Right lung (tissue), 5 donors: ENCODE measurements around the gene HNMT. TPM values are rescaled to one million over a fixed set of nuclear protein-coding genes. Genes with fewer than 3 reads are reported as not detected.

Experiments
- DNase-seq, 2 donors: peaks; one replicate each; pipeline ENCODE4 v3.0.0-alpha.2; 2013
- polyA plus RNA-seq, 5 donors: library from polyadenylated mRNA; unstranded; fragments of 120-200 nt; gene quantifications; one replicate each; pipeline versions ENCODE4 v1.2.1 to v1.2.3, GENCODE V29; 2013; ENCODE audit warnings: inconsistent platforms in 1 of 5, low replicate concordance in 1 of 5; ENCODE audit not compliant: insufficient read length in 5 of 5, insufficient read depth in 1 of 5

Gene HNMT
- polyA plus RNA-seq, 5 donors = 58.8 to 114 (median 84.2) TPM

DNA sequence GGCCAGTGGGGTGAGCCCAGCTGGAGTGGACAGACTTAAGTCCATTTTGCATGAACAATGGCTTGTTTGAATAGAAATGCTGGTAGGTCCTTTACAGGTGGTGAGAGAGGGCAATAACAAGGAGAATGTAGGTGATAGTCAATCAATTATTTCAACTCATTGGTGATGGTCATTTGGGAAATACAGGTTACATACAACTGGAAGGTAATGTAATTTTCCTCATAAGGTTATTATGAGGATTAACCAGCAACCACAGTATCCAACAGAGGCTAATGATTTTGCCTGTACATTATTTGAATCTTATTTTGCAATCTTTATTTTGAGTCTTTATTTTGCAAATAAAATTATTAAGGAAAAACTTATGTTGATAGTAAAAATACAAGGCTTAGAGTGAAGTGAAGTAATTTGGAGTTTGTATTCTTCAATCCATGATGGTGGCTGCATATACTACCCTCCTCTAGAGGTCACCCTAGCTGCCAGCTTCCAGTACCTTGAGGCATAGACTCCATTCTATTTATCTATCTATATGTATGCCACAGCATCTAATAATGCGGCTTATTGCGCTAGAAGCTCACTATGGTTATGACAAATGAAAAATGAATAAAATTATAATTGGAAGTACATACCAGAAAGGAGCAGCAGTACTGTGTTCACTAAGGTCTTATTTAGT is 20.5 kb upstream of the HNMT start:
- DNase-seq = no peak

- no peak for DNase-seq
These were observed 19.6 kb upstream of the HNMT start for GRCh38 chr2:137944714-137945113.

DNA sequence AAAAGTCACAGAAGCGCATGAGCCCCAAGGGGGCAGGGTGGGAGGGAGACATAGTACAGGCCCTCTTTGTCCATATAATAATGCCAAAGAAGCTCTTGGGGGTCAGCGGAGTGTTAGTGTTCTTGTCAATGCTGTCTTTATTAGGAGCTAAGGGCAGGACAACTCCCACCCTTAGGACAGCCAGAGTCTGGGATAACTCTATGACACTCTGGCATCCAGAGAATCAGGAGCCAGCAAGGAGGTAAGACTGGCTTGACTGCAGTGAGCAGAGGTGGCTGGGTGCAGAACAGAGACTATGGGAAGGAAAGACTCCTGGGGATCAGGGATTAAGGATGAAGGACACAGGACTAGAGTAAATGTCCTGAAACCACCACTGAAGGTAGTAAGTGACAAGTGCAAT is 19.0 kb upstream of the HNMT start:
- no peak for DNase-seq

- DNase-seq = no peak
These were observed 18.0 kb upstream of the HNMT start for GRCh38 chr2:137946227-137946626.

- DNase-seq = no peak
These were observed 17.1 kb upstream of the HNMT start for GRCh38 chr2:137947032-137947727.

DNA sequence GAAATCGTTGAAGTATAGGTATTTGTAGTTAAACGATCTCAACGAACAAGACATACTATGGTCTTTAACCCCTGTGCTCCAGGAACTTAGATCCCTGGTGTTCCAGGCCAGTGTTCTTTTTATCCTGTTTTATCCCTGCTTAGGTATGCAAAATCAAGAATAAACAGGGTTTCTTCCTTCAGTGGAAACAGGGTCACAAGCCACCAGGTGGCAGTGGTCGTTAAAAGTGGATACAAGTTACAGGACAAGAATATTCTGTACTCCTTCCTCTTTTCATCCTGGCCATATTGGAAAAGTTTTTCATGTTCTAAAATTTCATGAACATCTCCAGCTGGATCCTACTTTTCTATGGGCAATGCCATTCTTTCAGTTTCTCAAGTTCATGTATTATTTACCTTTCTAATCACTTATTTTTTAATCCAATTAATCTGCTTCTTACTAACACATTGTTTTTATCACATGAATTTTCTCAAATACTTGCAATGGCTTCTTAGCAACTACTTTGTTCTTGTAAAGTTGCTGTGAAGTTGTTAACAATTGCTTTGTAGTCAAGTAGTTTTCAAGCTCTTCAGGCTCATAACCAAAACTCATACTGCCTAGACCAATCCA is 16.4 kb upstream of the HNMT start:
- DNase-seq = peak in 1 of 2 donors; percentile 39

GRCh38 chr2:137948894-137949293 is 15.4 kb upstream of the HNMT start:
- DNase-seq = no peak

DNA sequence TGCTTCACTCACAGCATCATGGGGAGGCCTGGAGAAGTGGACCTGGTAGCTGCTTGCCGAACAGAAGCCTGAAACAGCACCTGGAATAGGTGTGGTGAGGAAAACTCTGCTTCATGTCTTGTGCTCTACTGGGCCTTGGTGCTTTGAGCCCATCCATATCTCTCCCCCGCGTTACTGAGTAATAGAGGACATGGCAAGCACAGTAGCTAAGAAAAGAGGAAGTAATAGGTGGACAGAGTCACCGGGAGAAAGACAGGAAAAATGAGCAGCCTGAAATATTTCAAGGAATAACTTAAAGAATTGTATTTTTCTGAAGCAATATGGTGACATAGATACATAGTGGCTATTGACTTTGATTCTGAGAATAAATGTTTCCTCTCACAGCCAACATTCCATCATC is 14.0 kb upstream of the HNMT start:
- no peak for DNase-seq

- DNase-seq = no peak
These were observed 12.7 kb upstream of the HNMT start for GRCh38 chr2:137951586-137951985.

DNA sequence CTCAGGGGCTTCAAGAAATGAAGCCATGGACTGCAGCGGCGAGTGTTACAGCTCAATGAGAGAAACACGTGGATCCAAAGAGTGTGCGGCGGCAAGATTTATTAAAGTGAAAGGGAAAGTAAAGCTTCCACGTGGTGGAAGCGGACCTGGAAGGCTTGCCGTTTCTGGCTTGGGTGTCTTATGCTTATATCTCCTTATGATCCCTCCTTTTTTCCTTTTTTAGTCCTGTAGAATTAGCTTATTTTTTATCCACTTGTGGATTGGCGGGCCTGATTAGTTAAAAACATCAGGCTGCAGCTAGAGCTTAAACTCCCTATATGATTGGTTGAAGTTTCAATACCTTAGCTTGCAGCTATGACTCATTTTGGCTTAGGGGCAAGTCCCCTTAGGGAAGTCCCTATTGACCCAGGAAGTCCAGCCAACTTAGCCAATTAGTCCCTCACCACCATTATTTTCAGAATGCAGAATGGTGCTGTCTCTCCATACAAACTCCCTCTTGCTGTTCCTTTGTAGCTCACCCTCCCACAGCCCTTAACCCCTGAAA is 11.6 kb upstream of the HNMT start:
- DNase-seq = no peak

GRCh38 chr2:137955536-137955935 is 8.7 kb upstream of the HNMT start:
- DNase-seq = no peak

- no peak for DNase-seq
These were observed 7.2 kb upstream of the HNMT start for GRCh38 chr2:137957033-137957432.

- no peak for DNase-seq
These were observed 5.1 kb upstream of the HNMT start for GRCh38 chr2:137959166-137959565.

DNA sequence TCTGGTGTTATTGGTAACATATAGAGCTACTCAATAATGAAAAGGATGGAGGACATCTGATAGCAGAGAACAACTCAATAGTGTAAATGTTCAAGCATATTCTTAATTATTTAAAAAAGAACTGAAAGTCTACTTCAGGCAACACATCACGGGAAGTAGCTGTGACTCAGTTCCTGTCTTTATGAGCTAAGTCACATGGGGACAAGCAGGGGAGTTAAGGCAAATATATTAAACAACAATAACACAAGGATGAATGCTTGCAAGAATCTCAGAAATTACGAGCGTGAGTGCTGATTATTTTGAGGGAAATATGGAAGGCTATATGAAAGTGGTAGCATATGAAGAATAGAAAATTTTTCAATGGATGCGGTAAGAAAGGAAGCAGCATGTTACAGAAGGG is 4.0 kb upstream of the HNMT start:
- no peak for DNase-seq

DNA sequence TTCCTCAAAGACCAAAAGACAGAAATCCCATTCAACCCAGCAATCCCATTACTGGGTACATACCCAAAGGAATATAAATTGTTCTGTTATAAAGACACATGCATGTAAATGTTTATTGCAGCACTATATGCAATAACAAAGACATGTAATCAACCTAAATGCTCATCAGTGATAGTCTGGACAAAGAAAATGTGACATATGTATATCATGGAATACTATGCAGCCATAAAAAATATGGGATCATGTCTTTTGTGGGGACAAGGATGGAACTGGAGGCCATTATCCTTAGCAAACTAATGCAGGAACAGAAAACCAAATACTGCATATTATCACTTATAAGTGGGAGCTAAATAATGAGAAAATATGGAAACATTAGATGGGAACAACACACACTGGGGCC is 2.7 kb upstream of the HNMT start:
- no peak for DNase-seq

- no peak for DNase-seq
These were observed 673 bp upstream of the HNMT start for GRCh38 chr2:137963535-137964065.

DNA sequence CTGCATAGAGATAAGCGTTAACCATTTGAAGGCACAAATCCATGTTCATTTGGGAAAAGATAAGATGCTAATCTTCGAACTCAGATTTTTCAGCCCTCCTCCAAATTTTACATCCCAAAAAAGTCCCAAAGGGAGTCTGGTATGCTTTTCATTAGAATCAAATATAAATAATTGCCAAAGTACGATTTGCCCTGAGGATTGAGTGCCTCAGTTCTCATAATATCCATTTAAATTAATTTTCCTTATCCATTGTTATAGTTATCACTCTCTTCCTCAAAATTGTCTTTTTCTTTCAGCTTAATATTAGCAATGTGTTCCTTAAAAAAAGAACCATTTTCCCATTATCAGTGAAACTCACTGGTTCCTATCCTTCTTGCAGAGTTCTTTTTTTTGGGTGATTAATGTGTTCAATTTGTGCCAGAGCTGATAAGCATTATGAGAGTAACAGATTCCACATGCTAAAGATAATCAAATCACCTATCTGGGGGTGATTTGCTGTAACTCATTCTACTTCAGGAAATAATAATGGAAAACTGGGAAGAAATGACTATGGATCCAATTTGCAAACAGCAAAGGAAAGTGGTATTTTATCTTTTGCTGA is 686 bp downstream of the HNMT start:
- DNase-seq = no peak

DNA sequence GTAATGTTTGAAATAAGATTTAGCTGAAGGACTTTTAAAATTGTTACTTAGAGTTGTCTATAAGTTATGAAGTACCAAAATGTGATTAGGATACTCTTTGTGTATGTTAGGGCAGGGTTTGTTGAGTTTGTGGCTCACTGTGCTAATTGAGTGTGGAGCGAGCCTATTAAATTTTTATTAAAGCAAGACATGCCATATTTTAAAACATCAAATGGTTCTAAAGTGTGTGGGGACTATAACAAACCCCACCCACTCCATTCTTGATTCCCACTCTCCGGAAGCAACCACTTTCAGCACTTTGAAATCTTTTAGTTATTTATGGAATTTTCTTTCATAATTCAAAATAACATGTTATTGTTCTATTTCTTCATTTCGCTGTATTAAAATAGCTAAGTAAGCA is 1.8 kb downstream of the HNMT start:
- DNase-seq = no peak

- no peak for DNase-seq
These were observed 2.8 kb downstream of the HNMT start for GRCh38 chr2:137967042-137967441.

DNA sequence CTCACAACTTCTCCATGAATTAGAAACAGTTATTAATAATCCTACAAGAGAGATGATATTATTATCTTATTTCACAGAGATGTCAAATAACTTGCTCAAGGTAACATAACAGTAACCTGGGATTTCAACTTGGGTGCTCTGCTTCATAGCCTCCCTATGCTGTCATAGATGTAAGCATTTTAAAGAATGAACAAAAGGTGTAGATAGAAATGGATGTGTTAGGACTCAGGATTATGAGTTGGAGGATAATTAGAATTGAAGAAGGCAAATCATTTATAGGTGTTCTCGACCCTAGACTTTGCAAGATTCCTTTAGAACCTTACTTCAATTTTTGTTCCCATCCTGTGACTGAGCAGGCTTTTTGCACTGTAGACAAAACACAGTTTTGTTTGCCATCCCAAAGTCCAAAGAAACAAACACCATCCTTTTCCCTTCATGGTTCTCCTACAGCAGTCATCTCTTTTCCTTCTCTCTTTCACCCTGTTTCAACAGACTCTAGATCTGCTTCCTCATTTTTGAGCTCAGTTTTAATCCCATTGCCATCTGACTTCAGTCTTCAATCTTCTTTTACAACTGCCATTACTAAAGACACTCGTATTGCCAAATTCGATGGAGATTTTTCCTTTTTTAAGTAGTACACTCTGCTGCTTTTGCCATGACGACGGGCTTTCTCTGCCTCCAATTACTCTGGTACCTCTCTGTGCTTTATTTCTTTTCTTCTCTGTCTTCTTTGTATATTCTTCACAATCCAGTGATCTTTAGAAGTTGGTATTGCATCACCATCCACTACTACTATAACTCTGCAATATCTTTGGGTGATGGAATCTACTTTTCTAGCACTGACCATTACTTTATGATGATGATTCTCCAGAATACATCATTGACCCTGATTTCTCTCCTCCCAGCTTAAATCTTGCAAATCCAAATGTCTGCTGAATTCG is 4.5 kb downstream of the HNMT start:
- DNase-seq = no peak

- peak; percentile 62 to 63 for DNase-seq
These were observed 5.1 kb downstream of the HNMT start for GRCh38 chr2:137969418-137969765.
